ENCODE data around the gene ARHGEF38. TPM values are rescaled to one million over a fixed set of nuclear protein-coding genes. Genes with fewer than 3 reads are reported as not detected.

The ARHGEF38 gene
- total and polyA plus RNA-seq, 9 donors, result 0.12 to 1.3 (median 0.24) TPM; not detected in 5

DNA sequence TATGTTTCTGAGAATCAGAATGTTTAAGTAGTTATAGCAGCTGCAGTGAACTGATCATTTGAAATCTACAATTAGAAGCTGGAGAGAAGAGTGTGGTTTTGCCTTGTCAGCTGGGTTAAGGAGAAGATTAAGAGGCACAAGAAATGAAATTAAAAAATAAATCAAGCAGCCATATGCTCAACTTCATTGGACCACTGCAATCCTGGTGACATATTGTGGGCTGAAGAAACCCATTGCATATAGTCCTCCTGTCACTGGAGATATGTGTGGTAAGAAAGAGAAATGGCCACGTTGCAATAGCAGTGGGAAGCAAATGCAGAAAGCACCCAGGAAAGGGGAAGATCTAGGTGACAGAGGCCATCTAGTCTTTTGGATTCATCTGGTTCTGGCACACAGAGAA is 93.0 kb downstream of the ARHGEF38 start:
- no peak overlapping the region for H3K27ac ChIP-seq
- no peaks in the 10 kb centered on the region for H3K36me3 ChIP-seq
- no peaks in the 10 kb centered on the region for H3K9me3 ChIP-seq
- no peak for TF ChIP-seq EP300 (IDR thresholded peaks at IDR 0.05)
- no peak for TF ChIP-seq POLR2A (IDR thresholded peaks at IDR 0.05)
- TF ChIP-seq CTCF (IDR thresholded peaks at IDR 0.05), result no peak
- no peak for DNase-seq
- no peak overlapping the region for H3K4me3 ChIP-seq
- WGBS, 3 donors, result 65 to 76% (median 67%) methylated on average over 1 of the region's 1 CpG
- intact Hi-C loops (cut with DNase I), result no loop called here
- no peaks in the 10 kb centered on the region for H3K4me1 ChIP-seq (ENCODE audit: insufficient read depth)
- no peaks in the 10 kb centered on the region for H3K27me3 ChIP-seq

DNA sequence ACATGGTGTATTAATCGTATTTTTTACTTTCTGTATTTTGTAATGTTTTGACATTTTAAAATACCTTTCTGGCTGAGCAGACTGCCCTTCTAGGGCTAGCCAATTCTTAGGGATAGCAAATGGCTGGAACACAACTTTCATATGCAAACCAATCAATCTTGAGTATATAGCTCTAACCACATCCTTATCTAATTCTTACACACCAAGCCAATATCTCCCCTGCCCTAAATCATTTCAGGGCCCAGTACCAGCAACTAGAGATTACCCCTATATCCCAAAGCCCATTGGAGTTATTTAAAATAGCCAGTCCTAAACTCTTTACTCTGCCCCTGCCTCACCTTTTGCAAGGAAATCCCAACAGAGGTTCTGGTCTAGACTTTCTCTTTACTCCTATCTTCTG is 97.8 kb downstream of the ARHGEF38 start:
- WGBS, 3 donors, result 59 to 82% (median 69%) methylated on average over 1 of the region's 1 CpG
- no peak for TF ChIP-seq POLR2A (IDR thresholded peaks at IDR 0.05)
- TF ChIP-seq EP300 (IDR thresholded peaks at IDR 0.05), result no peak
- no peak for TF ChIP-seq CTCF (IDR thresholded peaks at IDR 0.05)
- no peaks in the 10 kb centered on the region for H3K9me3 ChIP-seq

DNA sequence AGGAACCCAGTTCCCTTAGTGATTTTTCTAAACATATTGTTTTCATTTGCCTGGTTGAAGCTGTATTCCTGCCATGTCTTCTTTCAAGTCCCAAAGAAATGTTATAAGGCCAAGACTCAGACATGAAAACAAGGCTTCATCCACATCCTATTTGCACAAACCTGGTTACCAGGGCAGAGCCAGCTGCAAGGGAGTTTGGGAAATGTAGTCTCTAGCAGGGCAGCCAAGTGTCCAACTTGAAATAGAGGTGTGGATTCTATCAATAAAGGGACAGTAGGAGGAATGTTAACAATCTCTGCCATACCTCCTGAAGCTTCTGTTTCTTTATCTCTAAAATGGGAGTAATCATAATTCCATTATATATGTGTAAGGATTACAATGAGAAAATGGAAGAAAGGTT is 99.5 kb downstream of the ARHGEF38 start:
- H3K27ac ChIP-seq, result no peak overlapping the region
- no peaks in the 10 kb centered on the region for H3K27me3 ChIP-seq
- H3K4me3 ChIP-seq, result no peak overlapping the region
- H3K4me1 ChIP-seq (ENCODE audit: insufficient read depth), result no peaks in the 10 kb centered on the region
- no peaks in the 10 kb centered on the region for H3K36me3 ChIP-seq
- TF ChIP-seq POLR2A (IDR thresholded peaks at IDR 0.05) (no peak), EP300 (IDR thresholded peaks at IDR 0.05) (no peak), CTCF (IDR thresholded peaks at IDR 0.05) (no peak)
- no peaks in the 10 kb centered on the region for H3K9me3 ChIP-seq
- no peak for DNase-seq
- intact Hi-C loops (cut with DNase I), result no loop called here

More for the DNA sequence above, 97.8 kb downstream of the ARHGEF38 start:
- no peak for DNase-seq
- Histone ChIP-seq H3K36me3 (no peaks in the 10 kb centered on the region), H3K4me1 (ENCODE audit: insufficient read depth) (no peaks in the 10 kb centered on the region), H3K4me3 (no peak overlapping the region), H3K27me3 (no peaks in the 10 kb centered on the region), H3K27ac (no peak overlapping the region)
- intact Hi-C loops (cut with DNase I), result no loop called here

GRCh38 chr4:105652286-105652888 is 100.0 kb downstream of the ARHGEF38 start:
- Histone ChIP-seq H3K9me3 (no peaks in the 10 kb centered on the region), H3K27ac (no peak overlapping the region), H3K27me3 (no peaks in the 10 kb centered on the region), H3K4me1 (ENCODE audit: insufficient read depth) (no peaks in the 10 kb centered on the region), H3K4me3 (no peak overlapping the region), H3K36me3 (no peaks in the 10 kb centered on the region)
- WGBS, 3 donors, result 31 to 47% (median 38%) methylated on average over 4 of the region's 4 CpGs
- no peak for DNase-seq
- intact Hi-C loops (cut with DNase I), result no loop called here
- TF ChIP-seq EP300 (IDR thresholded peaks at IDR 0.05) (no peak), POLR2A (IDR thresholded peaks at IDR 0.05) (no peak), CTCF (IDR thresholded peaks at IDR 0.05) (no peak)

Data from ovary (tissue), 9 donors.